Spleen (tissue), 11 donors: ENCODE data around the gene TBCEL. TPM values are rescaled to one million over a fixed set of nuclear protein-coding genes. Genes with fewer than 3 reads are reported as not detected.

Source experiments
- DNase-seq: peaks from one replicate; pipeline ENCODE4 v3.0.0-alpha.2; 2020
- H3K27ac ChIP-seq, 8 donors: fragments of 200-600 bp; sonication (generic) in 7 of 8; 1 replicate in 4 of 8; 2 replicates in 4 of 8; pipeline versions ENCODE4 v1.5.0 to v1.8.0; 2016 to 2021; ENCODE audit warnings: inconsistent platforms in 4 of 8, mild to moderate bottlenecking in 4 of 8, moderate library complexity in 1 of 8
- H3K27me3 ChIP-seq, 7 donors: fragments of 200-600 bp; sonication (generic) in 6 of 7; replicated peaks in 1 of 7; 1 replicate in 4 of 7; 2 replicates in 3 of 7; pipeline versions ENCODE4 v1.5.0 to v1.8.0; 2016 to 2021; ENCODE audit warnings: inconsistent platforms in 3 of 7, mild to moderate bottlenecking in 1 of 7
- H3K36me3 ChIP-seq, 6 donors: fragments of 200-600 bp; sonication (generic) in 5 of 6; 1 replicate in 4 of 6; 2 replicates in 2 of 6; pipeline versions ENCODE4 v1.5.0 to v1.8.0; 2016 to 2021; ENCODE audit warnings: inconsistent platforms in 2 of 6
- H3K4me1 ChIP-seq, 6 donors: fragments of 200-600 bp; sonication (generic) in 5 of 6; 1 replicate in 3 of 6; 2 replicates in 3 of 6; pipeline versions ENCODE4 v1.5.0 to v1.8.0; 2016 to 2021; ENCODE audit warnings: inconsistent platforms in 3 of 6
- H3K4me3 ChIP-seq, 8 donors: fragments of 200-600 bp; sonication (generic) in 7 of 8; 1 replicate in 4 of 8; 2 replicates in 4 of 8; pipeline versions ENCODE4 v1.5.0 to v1.8.0; 2016 to 2021; ENCODE audit warnings: inconsistent platforms in 4 of 8, mild to moderate bottlenecking in 4 of 8, moderate library complexity in 2 of 8
- H3K9me3 ChIP-seq, 8 donors: fragments of 200-600 bp; sonication (generic) in 7 of 8; 1 replicate in 4 of 8; 2 replicates in 4 of 8; pipeline versions ENCODE4 v1.5.0 to v1.8.0; 2016 to 2021; ENCODE audit warnings: inconsistent platforms in 4 of 8
- CTCF ChIP-seq, 11 experiments: fragments of 200-600 bp in 7 of 11; fragments of 450-650 bp in 4 of 11; sonication (generic) in 4 of 11; IDR thresholded peaks in 8 of 11; conservative IDR thresholded peaks in 3 of 11; 1 replicate in 7 of 11; 2 replicates in 4 of 11; pipeline versions ENCODE4 v1.4.0 to v1.8.0; 2016 to 2021; ENCODE audit warnings: antibody characterized with exemption in 11 of 11, inconsistent platforms in 4 of 11, mild to moderate bottlenecking in 1 of 11
- POLR2A ChIP-seq, 3 donors: fragments of 450-650 bp; IDR thresholded peaks; one replicate each; pipeline ENCODE4 v1.5.1; 2017; ENCODE audit warnings: antibody characterized with exemption in 3 of 3, mild to moderate bottlenecking in 1 of 3
- POLR2AphosphoS5 ChIP-seq, 3 donors: sonication (generic); formaldehyde crosslinking; IDR thresholded peaks; one replicate each; pipeline ENCODE4 v1.5.1; 2017; ENCODE audit warnings: antibody characterized with exemption in 3 of 3
- WGBS, 5 donors: extraction: QIAGEN DNeasy Blood & Tissue Kit in 3 of 5; methylation state at CpG; one replicate each; pipeline versions ENCODE4 v1.1.5 to v1.1.7; 2013 to 2018; 5-methylcytosine and 5-hydroxymethylcytosine counted together
- intact Hi-C: fragments of 100-400 bp; cut with DNase I; formaldehyde crosslinking; loops from one replicate; pipeline ENCODE4 v1.15.0; 2023; ENCODE audit warnings: low total_unique reads
- polyA plus RNA-seq, 3 donors: library from polyadenylated mRNA; stranded (reverse); fragments of 200-250 nt; gene quantifications; one replicate each; pipeline ENCODE4 v1.2.1, GENCODE V29; 2013
- total RNA-seq, 7 donors: library from RNA; depleted of rRNA in 3 of 7; stranded (reverse); fragments of >200 nt in 3 of 7; fragmentation: NEBNext Ultra II Directional in 4 of 7; extraction: Animal tissue kit (Norgen Biotek cat#: 25700) in 4 of 7; gene quantifications; one replicate each; pipeline versions ENCODE4 v1.1.0 to v1.2.1, GENCODE V29; 2016 to 2021
- donor health status: healthy with polysubstance abuse.
- donor health status: DM: no; HTN: no; CAD: no; lungs with moderate emphysema.
- donor health status: DM: no; HTN: no; CAD: no.
- donor health status: Bipolar disorder and iron deficiency.
- donor health status: healthy.
- donor health status: DM: no; HTN: no; CAD: no.
- donor health status: DM: yes; HTN: yes; CAD: no.

Gene TBCEL
- total and polyA plus RNA-seq, 10 donors, result 3.9 to 49.3 (median 31.6) TPM

DNA sequence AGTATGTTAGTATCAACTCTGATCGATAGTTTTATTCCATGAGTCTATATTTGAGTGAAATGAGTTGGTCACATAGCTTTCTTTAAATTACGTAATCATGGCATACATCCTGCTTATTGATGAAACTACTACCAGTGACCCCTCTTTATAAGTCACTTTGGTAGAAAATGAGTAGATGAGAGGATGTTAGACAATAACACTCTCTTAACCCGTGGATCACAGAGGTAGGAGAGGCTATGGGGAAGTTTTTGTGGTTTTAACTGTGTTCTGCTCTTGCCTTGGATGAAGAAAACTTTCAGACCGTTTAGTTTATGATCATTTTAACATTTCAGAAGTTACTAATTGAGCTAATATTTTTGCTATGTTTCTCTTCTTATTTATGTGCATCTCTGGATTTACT is 34.0 kb downstream of the TBCEL start:
- peaks cover 0 to 99% (median 58%) of the 10 kb centered on the region in 6 donors for H3K36me3 ChIP-seq
- intact Hi-C loops, result no loop called here

DNA sequence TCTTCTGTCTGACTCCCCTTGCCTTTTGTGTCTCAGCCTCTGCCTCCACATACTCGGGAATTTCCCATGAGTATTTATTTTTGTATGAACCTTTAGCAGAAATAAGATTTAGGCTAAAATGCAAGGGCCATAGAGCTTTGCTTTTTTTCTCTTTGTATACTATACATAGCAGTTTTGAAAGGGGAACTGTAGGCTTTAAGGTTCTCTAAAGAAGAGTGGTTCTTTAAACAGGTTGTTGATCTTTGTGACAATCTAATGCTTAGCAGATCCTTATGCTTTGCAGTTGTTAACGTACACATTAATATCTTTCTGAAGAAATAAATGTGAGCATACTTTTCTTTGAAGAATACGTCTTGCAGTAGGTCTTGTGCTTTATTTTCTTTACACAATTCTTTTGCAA is 35.0 kb downstream of the TBCEL start:
- TF ChIP-seq CTCF (IDR thresholded peaks at IDR 0.05 in 8 of 11, conservative IDR thresholded peaks at IDR 0.05 in 3 of 11) (no peak), POLR2A (IDR thresholded peaks at IDR 0.05) (no peak)
- Histone ChIP-seq H3K9me3 (no peaks in the 10 kb centered on the region), H3K27me3 (no peaks in the 10 kb centered on the region), H3K4me3 (no peak overlapping the region), H3K4me1 (peaks cover 0 to 21% (median 3%) of the 10 kb centered on the region in 6 donors), H3K27ac (peak overlapping the region in 1 of 8 donors; percentile 18), H3K36me3 (peaks cover 0 to 99% (median 51%) of the 10 kb centered on the region in 6 donors)
- DNase-seq, result no peak
- intact Hi-C loops, result no loop called here
- 81 to 89% (median 85%) methylated on average over 3 of the region's 3 CpGs for whole genome bisulfite sequencing, 5 donors

More for the DNA sequence above, 34.0 kb downstream of the TBCEL start:
- Histone ChIP-seq H3K27me3 (no peaks in the 10 kb centered on the region), H3K9me3 (no peaks in the 10 kb centered on the region), H3K4me1 (peaks cover 0 to 21% (median 3%) of the 10 kb centered on the region in 6 donors), H3K4me3 (no peak overlapping the region), H3K27ac (no peak overlapping the region)
- no peak for DNase-seq
- 59 to 79% (median 64%) methylated on average over 4 of the region's 4 CpGs for WGBS, 5 donors
- no peak for TF ChIP-seq POLR2AphosphoS5 (IDR thresholded peaks at IDR 0.05)

- peaks cover 0 to 99% (median 45%) of the 10 kb centered on the region in 6 donors for H3K36me3 ChIP-seq
These were observed 35.7 kb downstream of the TBCEL start for GRCh38 chr11:121059605-121060004.

DNA sequence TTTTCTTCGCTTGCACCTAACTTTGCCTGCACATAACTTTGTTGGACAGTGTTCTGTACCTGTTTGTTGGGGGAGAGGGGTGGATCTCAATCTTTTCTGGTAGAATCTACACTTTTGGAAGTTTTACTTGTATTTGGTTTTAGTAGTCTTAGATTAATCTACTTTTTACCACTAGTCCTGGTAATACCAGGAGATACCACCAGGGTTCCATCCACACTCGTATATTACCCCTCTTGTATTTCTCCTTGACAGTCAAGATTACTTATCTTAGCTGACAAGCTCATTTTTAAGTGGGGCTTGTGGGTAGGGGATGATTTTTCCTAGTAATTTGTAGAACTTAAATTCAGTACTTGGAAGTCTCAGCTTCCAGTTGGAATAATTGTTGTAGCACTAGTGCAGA is 39.8 kb downstream of the TBCEL start:
- Histone ChIP-seq H3K36me3 (peaks cover 0 to 93% (median 18%) of the 10 kb centered on the region in 6 donors), H3K4me1 (peaks cover 0 to 14% (median 2%) of the 10 kb centered on the region in 6 donors), H3K27ac (no peak overlapping the region), H3K27me3 (no peaks in the 10 kb centered on the region), H3K4me3 (no peak overlapping the region), H3K9me3 (no peaks in the 10 kb centered on the region)
- intact Hi-C loops, result no loop called here
- 82 to 90% (median 88%) methylated on average over 2 of the region's 2 CpGs for WGBS, 5 donors
- TF ChIP-seq POLR2A (IDR thresholded peaks at IDR 0.05) (no peak), POLR2AphosphoS5 (IDR thresholded peaks at IDR 0.05) (no peak), CTCF (IDR thresholded peaks at IDR 0.05 in 8 of 11, conservative IDR thresholded peaks at IDR 0.05 in 3 of 11) (peak in 2 of 11 experiments; percentile 26 to 30)
- DNase-seq, result no peak

More at GRCh38 chr11:121059605-121060004, 35.7 kb downstream of the TBCEL start:
- DNase-seq, result no peak
- no peak overlapping the region for H3K4me3 ChIP-seq
- 64 to 75% (median 74%) methylated on average over 3 of the region's 3 CpGs for WGBS, 5 donors
- H3K9me3 ChIP-seq, result no peaks in the 10 kb centered on the region
- no peak for TF ChIP-seq POLR2A (IDR thresholded peaks at IDR 0.05)
- TF ChIP-seq CTCF (IDR thresholded peaks at IDR 0.05 in 8 of 11, conservative IDR thresholded peaks at IDR 0.05 in 3 of 11), result no peak
- TF ChIP-seq POLR2AphosphoS5 (IDR thresholded peaks at IDR 0.05), result no peak
- H3K4me1 ChIP-seq, result peaks cover 0 to 21% (median 3%) of the 10 kb centered on the region in 6 donors
- H3K27me3 ChIP-seq, result no peaks in the 10 kb centered on the region
- intact Hi-C loops, result no loop called here
- H3K27ac ChIP-seq, result peak overlapping the region in 3 of 8 donors; percentile 15 to 47 (median 18)
